ENCODE data around the gene CPLX1. TPM values are rescaled to one million over a fixed set of nuclear protein-coding genes. Genes with fewer than 3 reads are reported as not detected.

CPLX1 gene
- polyA plus RNA-seq, 1 donor (not counting 4 experiments of a cell fraction or from before 2014, with no cell fraction given): 0.04 TPM

GRCh38 chr4:770022-770421 is 55.9 kb downstream of the CPLX1 start:
- peaks cover 25 to 32% of the 10 kb centered on the region in 2 experiments for H3K36me3 ChIP-seq (ENCODE audit: control insufficient read depth in 2 of 2, extremely low read depth in 1 of 2, insufficient read depth in 2 of 2, low read length in 2 of 2)
- TF ChIP-seq EZH2 (IDR thresholded peaks at IDR 0.05; ENCODE audit: low read length): no peak
- no peak for TF ChIP-seq CTCF (optimal IDR thresholded peaks at IDR 0.05 in 1 of 3, IDR thresholded peaks at IDR 0.05 in 1 of 3, conservative IDR thresholded peaks at IDR 0.05 in 1 of 3; ENCODE audit: extremely low read depth in 1 of 3, insufficient read depth in 2 of 3, low read length in 3 of 3)

GRCh38 chr4:769511-769910 is 56.4 kb downstream of the CPLX1 start:
- Histone ChIP-seq H3K79me2 (ENCODE audit: control insufficient read depth, insufficient read depth, low read length) (peaks cover 53% of the 10 kb centered on the region), H3K9me3 (ENCODE audit: control insufficient read depth, low read depth, low read length) (no peaks in the 10 kb centered on the region), H2AFZ (ENCODE audit: control insufficient read depth, low read length) (no peak overlapping the region), H3K27me3 (ENCODE audit: control insufficient read depth, extremely low read depth, insufficient read depth, low read length) (no peaks in the 10 kb centered on the region), H3K9ac (ENCODE audit: control insufficient read depth, extremely low read depth, insufficient read depth, low read length) (no peak overlapping the region), H3K36me3 (ENCODE audit: control insufficient read depth in 2 of 2, extremely low read depth in 1 of 2, insufficient read depth in 2 of 2, low read length in 2 of 2) (peaks cover 23 to 35% of the 10 kb centered on the region in 2 experiments), H4K20me1 (ENCODE audit: control insufficient read depth, extremely low read depth, insufficient read depth, low read length) (peaks cover 57% of the 10 kb centered on the region), H3K9me1 (ENCODE audit: control insufficient read depth, extremely low read depth, insufficient read depth, low read length) (no peaks in the 10 kb centered on the region), H3K4me2 (ENCODE audit: control insufficient read depth, extremely low read depth, insufficient read depth, low read depth, low read length) (no peak overlapping the region), H3K4me3 (ENCODE audit: control insufficient read depth in 2 of 3, extremely low read depth in 1 of 3, insufficient read depth in 2 of 3, low read depth in 1 of 3, low read length in 3 of 3) (no peak overlapping the region), H3K27ac (ENCODE audit: control insufficient read depth, insufficient read depth, low read length) (no peak overlapping the region), H3K4me1 (ENCODE audit: control insufficient read depth, extremely low read depth, insufficient read depth, low read length) (peaks cover 19% of the 10 kb centered on the region)
- no peak for DNase-seq (ENCODE audit: low read depth, low spot score)
- TF ChIP-seq CTCF (optimal IDR thresholded peaks at IDR 0.05 in 1 of 3, IDR thresholded peaks at IDR 0.05 in 1 of 3, conservative IDR thresholded peaks at IDR 0.05 in 1 of 3; ENCODE audit: extremely low read depth in 1 of 3, insufficient read depth in 2 of 3, low read length in 3 of 3): no peak
- TF ChIP-seq EZH2 (IDR thresholded peaks at IDR 0.05; ENCODE audit: low read length): no peak
- FAIRE-seq: no peak
- dilution Hi-C loops (cut with MboI; ENCODE audit: extremely low pct_ligation_motif_present, low sequenced_read_pairs): no loop called here

More at GRCh38 chr4:770022-770421, 55.9 kb downstream of the CPLX1 start:
- FAIRE-seq (no peak), DNase-seq (ENCODE audit: low read depth, low spot score) (no peak)
- Histone ChIP-seq H3K4me2 (ENCODE audit: control insufficient read depth, extremely low read depth, insufficient read depth, low read depth, low read length) (no peak overlapping the region), H3K27me3 (ENCODE audit: control insufficient read depth, extremely low read depth, insufficient read depth, low read length) (no peaks in the 10 kb centered on the region), H3K4me3 (ENCODE audit: control insufficient read depth in 2 of 3, extremely low read depth in 1 of 3, insufficient read depth in 2 of 3, low read depth in 1 of 3, low read length in 3 of 3) (no peak overlapping the region), H3K9me1 (ENCODE audit: control insufficient read depth, extremely low read depth, insufficient read depth, low read length) (no peaks in the 10 kb centered on the region), H3K9me3 (ENCODE audit: control insufficient read depth, low read depth, low read length) (no peaks in the 10 kb centered on the region), H2AFZ (ENCODE audit: control insufficient read depth, low read length) (no peak overlapping the region), H3K27ac (ENCODE audit: control insufficient read depth, insufficient read depth, low read length) (no peak overlapping the region), H3K9ac (ENCODE audit: control insufficient read depth, extremely low read depth, insufficient read depth, low read length) (no peak overlapping the region), H3K79me2 (ENCODE audit: control insufficient read depth, insufficient read depth, low read length) (peaks cover 58% of the 10 kb centered on the region), H4K20me1 (ENCODE audit: control insufficient read depth, extremely low read depth, insufficient read depth, low read length) (peaks cover 55% of the 10 kb centered on the region), H3K4me1 (ENCODE audit: control insufficient read depth, extremely low read depth, insufficient read depth, low read length) (peaks cover 19% of the 10 kb centered on the region)
- dilution Hi-C loops (cut with MboI; ENCODE audit: extremely low pct_ligation_motif_present, low sequenced_read_pairs): no loop called here

Measured in keratinocyte (primary cell).